ENCODE data around the gene KRTAP10-11.
"Not testable (repeated sequence)": the region's sequence is repeated elsewhere in the genome, so short reads cannot be mapped to it uniquely, and the experiment has no call there.

KRTAP10-11 gene

GRCh38 chr21:44615466-44615865 lies 30.7 kb upstream of the KRTAP10-11 start:
- DNase-seq (ENCODE audit: low read depth in 2 of 2): no peak

- DNase-seq (ENCODE audit: low read depth in 2 of 2): no peak
These were observed 30.2 kb upstream of the KRTAP10-11 start for GRCh38 chr21:44615911-44616590.

GRCh38 chr21:44616591-44616926 lies 29.7 kb upstream of the KRTAP10-11 start:
- no peak for DNase-seq (ENCODE audit: low read depth in 2 of 2)

- no peak for DNase-seq (ENCODE audit: low read depth in 2 of 2)
These were observed 29.1 kb upstream of the KRTAP10-11 start for GRCh38 chr21:44617071-44617501.

- DNase-seq (ENCODE audit: low read depth in 2 of 2): no peak
These were observed 27.7 kb upstream of the KRTAP10-11 start for GRCh38 chr21:44618504-44618903.

- DNase-seq (ENCODE audit: low read depth in 2 of 2): peak; percentile 27 to 43
These were observed 27.3 kb upstream of the KRTAP10-11 start for GRCh38 chr21:44618909-44619308.

- DNase-seq (ENCODE audit: low read depth in 2 of 2): no peak
These were observed 26.3 kb upstream of the KRTAP10-11 start for GRCh38 chr21:44619886-44620285.

GRCh38 chr21:44623575-44623974 lies 22.6 kb upstream of the KRTAP10-11 start:
- DNase-seq (ENCODE audit: low read depth in 2 of 2): no peak

- no peak for DNase-seq (ENCODE audit: low read depth in 2 of 2)
These were observed 20.5 kb upstream of the KRTAP10-11 start for GRCh38 chr21:44625756-44626155.

- no peak for DNase-seq (ENCODE audit: low read depth in 2 of 2)
These were observed 20.0 kb upstream of the KRTAP10-11 start for GRCh38 chr21:44626262-44626661.

GRCh38 chr21:44626673-44627143 lies 19.5 kb upstream of the KRTAP10-11 start, which contains the start of gene KRTAP10-9:
Gene KRTAP10-9 (plus strand): TSS chr21:44627093. CDS start chr21:44627172, 79 bp downstream.
- no peak for DNase-seq (ENCODE audit: low read depth in 2 of 2)

GRCh38 chr21:44627181-44627822 lies 18.9 kb upstream of the KRTAP10-11 start:
- not testable (repeated sequence) for DNase-seq (ENCODE audit: low read depth in 2 of 2)

GRCh38 chr21:44627831-44628233 lies 18.4 kb upstream of the KRTAP10-11 start:
- not testable (repeated sequence) for DNase-seq (ENCODE audit: low read depth in 2 of 2)

- no peak for DNase-seq (ENCODE audit: low read depth in 2 of 2)
These were observed 17.4 kb upstream of the KRTAP10-11 start for GRCh38 chr21:44628707-44629391.

GRCh38 chr21:44630440-44630839 lies 15.8 kb upstream of the KRTAP10-11 start:
- DNase-seq (ENCODE audit: low read depth in 2 of 2): no peak

- DNase-seq (ENCODE audit: low read depth in 2 of 2): no peak
These were observed 14.1 kb upstream of the KRTAP10-11 start for GRCh38 chr21:44632067-44632466.

GRCh38 chr21:44636209-44637017 lies 9.8 kb upstream of the KRTAP10-11 start:
- no peak for DNase-seq (ENCODE audit: low read depth in 2 of 2)

GRCh38 chr21:44637018-44637850 lies 9.0 kb upstream of the KRTAP10-11 start, which contains the start of gene KRTAP10-10:
Gene KRTAP10-10 (plus strand): TSS chr21:44637356. CDS start chr21:44637418, 62 bp downstream.
- DNase-seq (ENCODE audit: low read depth in 2 of 2): no peak

- DNase-seq (ENCODE audit: low read depth in 2 of 2): not testable (repeated sequence)
These were observed 8.3 kb upstream of the KRTAP10-11 start for GRCh38 chr21:44637851-44638348.

- DNase-seq (ENCODE audit: low read depth in 2 of 2): not testable (repeated sequence)
These were observed 7.5 kb upstream of the KRTAP10-11 start for GRCh38 chr21:44638506-44639330.

All from stimulated activated CD8-positive, alpha-beta memory T cell treated with anti-CD3 and anti-CD28 coated beads, Interleukin-2, amount 100 ng/mL, for 1 hour (primary cell).